Measurements from ENCODE around the gene CCDC13. TPM values are rescaled to one million over a fixed set of nuclear protein-coding genes. Genes with fewer than 3 reads are reported as not detected.

The CCDC13 gene
- total RNA-seq, 4 donors from 2014 or later = 0.27 to 33.3 (median 13.6) TPM

DNA sequence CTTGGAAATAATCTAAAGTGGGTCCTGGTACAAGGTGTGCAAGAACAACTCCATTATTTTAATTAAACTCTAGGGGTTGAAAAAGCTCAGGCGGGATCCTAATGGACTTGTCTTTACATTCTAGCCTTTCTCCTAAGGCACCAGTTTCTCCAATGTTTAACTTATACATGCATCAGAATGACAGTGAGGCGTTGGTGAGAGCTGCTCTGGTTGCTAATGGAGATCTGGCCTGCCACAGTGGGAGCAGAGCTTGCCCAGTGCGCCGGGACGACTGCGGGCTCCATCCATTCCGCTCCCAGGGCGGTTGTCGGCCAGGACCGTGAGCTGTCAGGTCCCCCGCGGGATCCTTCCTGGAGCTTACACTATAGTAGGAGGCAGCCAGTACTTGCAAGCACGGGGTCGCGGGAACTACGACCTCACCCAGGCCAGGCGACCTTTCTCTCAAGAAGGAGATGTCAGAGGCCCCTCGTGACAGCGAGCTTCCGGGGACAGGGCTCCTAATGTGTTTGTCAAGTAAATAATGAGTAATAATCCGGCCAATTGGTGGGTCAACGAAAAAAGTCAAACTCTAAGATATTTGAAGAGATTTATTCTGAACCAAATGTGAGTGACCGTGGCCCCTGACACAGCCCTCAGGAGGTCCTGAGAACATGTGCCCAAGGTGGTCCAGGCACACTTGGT is 32.2 kb upstream of the CCDC13 start:
- DNase-seq = peak; percentile 35
- WGBS, 2 donors (ENCODE audit: low coverage in 1 of 2) = 60 to 64% methylated on average over 1 to 23 of the region's 23 CpGs
- TF ChIP-seq POLR2A (IDR thresholded peaks at IDR 0.05) = no peak
- TF ChIP-seq, protein P1, sequence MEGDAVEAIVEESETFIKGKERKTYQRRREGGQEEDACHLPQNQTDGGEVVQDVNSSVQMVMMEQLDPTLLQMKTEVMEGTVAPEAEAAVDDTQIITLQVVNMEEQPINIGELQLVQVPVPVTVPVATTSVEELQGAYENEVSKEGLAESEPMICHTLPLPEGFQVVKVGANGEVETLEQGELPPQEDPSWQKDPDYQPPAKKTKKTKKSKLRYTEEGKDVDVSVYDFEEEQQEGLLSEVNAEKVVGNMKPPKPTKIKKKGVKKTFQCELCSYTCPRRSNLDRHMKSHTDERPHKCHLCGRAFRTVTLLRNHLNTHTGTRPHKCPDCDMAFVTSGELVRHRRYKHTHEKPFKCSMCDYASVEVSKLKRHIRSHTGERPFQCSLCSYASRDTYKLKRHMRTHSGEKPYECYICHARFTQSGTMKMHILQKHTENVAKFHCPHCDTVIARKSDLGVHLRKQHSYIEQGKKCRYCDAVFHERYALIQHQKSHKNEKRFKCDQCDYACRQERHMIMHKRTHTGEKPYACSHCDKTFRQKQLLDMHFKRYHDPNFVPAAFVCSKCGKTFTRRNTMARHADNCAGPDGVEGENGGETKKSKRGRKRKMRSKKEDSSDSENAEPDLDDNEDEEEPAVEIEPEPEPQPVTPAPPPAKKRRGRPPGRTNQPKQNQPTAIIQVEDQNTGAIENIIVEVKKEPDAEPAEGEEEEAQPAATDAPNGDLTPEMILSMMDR (IDR thresholded peaks at IDR 0.05) = no peak
- no peak for TF ChIP-seq POLR2AphosphoS5 (IDR thresholded peaks at IDR 0.05)
- no peak for TF ChIP-seq EP300 (IDR thresholded peaks at IDR 0.05; ENCODE audit: low read depth)
- H3K4me1 ChIP-seq = peaks cover 6 to 36% (median 32%) of the 10 kb centered on the region in 4 donors
- intact Hi-C loops (cut with DNase I; ENCODE audit: low total_unique reads) = no loop called here
- no peaks in the 10 kb centered on the region for H3K27me3 ChIP-seq
- no peaks in the 10 kb centered on the region for H3K9me3 ChIP-seq
- peak overlapping the region; percentile 98 to 99 (median 98) for H3K27ac ChIP-seq
- H3K4me3 ChIP-seq = peak overlapping the region in 3 of 4 donors; percentile 80 to 83 (median 83)
- H3K36me3 ChIP-seq = no peaks in the 10 kb centered on the region
- in situ Hi-C loops (cut with MboI; ENCODE audit: low pct_ligation_motif_present in 1 of 4, low pct_unique_long_range_greater_than_20kb in 1 of 4, low sequenced_read_pairs in 3 of 4) = no loop called here

- Histone ChIP-seq H3K27me3 (no peaks in the 10 kb centered on the region), H3K4me1 (peaks cover 10 to 41% (median 37%) of the 10 kb centered on the region in 4 donors), H3K9me3 (no peaks in the 10 kb centered on the region), H3K36me3 (no peaks in the 10 kb centered on the region), H3K4me3 (peak overlapping the region; percentile 66 to 83 (median 82)), H3K27ac (peak overlapping the region; percentile 98 to 99 (median 98))
- in situ Hi-C loops (cut with MboI; ENCODE audit: low pct_ligation_motif_present in 1 of 4, low pct_unique_long_range_greater_than_20kb in 1 of 4, low sequenced_read_pairs in 3 of 4) = no loop called here
- DNase-seq = no peak
- intact Hi-C loops (cut with DNase I; ENCODE audit: low total_unique reads) = no loop called here
- no peak for TF ChIP-seq EP300 (IDR thresholded peaks at IDR 0.05; ENCODE audit: low read depth)
- TF ChIP-seq POLR2AphosphoS5 (IDR thresholded peaks at IDR 0.05) = no peak
- no peak for TF ChIP-seq POLR2A (IDR thresholded peaks at IDR 0.05)
- TF ChIP-seq, protein P1 (IDR thresholded peaks at IDR 0.05) = no peak
- 0 to 2% methylated on average over 1 to 13 of the region's 13 CpGs for WGBS, 2 donors (ENCODE audit: low coverage in 1 of 2)
Observed at GRCh38 chr3:42804831-42805132, 31.7 kb upstream of the CCDC13 start.

DNA sequence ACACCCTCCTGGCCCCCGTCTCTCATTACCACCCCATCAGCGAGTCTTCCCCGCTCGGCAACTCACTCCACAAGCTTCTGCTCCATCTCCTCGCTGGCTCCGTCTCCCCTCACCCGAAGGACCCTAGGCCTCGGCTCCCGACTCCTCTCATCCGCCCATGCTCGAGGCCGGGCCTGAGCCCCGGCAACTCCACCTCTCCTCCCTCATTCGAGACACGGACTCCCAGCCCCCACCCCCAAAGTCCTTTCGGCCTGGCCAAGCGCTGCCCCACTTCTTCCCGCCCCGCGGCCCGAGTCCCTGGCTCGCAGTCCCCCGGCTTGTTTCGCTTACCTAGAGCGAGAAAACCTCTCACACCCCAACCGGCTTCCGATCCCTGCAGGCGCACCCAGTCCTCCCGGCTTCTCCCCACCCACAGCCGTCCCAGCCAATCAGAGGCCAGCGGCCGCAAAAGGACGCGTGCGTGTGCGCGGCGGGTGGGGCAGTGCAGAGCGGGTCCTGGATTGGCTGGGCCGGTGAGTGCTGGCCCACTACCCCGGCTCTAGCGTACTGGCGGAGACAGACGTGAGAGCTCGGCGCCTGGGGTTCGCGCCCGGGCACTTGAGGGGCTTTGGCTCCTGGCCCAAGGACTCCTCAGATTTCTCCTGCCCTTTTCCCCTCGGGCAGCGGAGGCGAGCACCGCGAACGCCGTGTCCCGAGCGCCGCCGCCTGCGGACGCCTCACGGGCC is 31.2 kb upstream of the CCDC13 start, which contains the start of gene HIGD1A:
TSS of gene HIGD1A (minus strand) at position 385 of the 725 bp plus-strand sequence. CDS start 10,237 bp downstream, outside the sequence.
- intact Hi-C loops (cut with DNase I; ENCODE audit: low total_unique reads) (no loop called here), in situ Hi-C loops (cut with MboI; ENCODE audit: low pct_ligation_motif_present in 1 of 4, low pct_unique_long_range_greater_than_20kb in 1 of 4, low sequenced_read_pairs in 3 of 4) (no loop called here)
- 0 to 1% methylated on average over 5 to 46 of the region's 63 CpGs for WGBS, 2 donors (ENCODE audit: low coverage in 1 of 2)
- Histone ChIP-seq H3K36me3 (no peaks in the 10 kb centered on the region), H3K4me3 (peak within 1 kb of the TSS; percentile 80 to 83 (median 82)), H3K4me1 (peaks cover 15 to 46% (median 38%) of the 10 kb centered on the region in 4 donors), H3K27me3 (no peaks in the 10 kb centered on the region), H3K27ac (peak within 1 kb of the TSS; percentile 98 to 99 (median 98)), H3K9me3 (no peaks in the 10 kb centered on the region)
- DNase-seq = peak; percentile 98
- TF ChIP-seq POLR2A (IDR thresholded peaks at IDR 0.05) = peak; percentile 100
- no peak for TF ChIP-seq EP300 (IDR thresholded peaks at IDR 0.05; ENCODE audit: low read depth)
- TF ChIP-seq POLR2AphosphoS5 (IDR thresholded peaks at IDR 0.05) = peak; percentile 98 to 99 (median 99)

- H3K9me3 ChIP-seq = no peaks in the 10 kb centered on the region
- in situ Hi-C loops (cut with MboI; ENCODE audit: low pct_ligation_motif_present in 1 of 4, low pct_unique_long_range_greater_than_20kb in 1 of 4, low sequenced_read_pairs in 3 of 4) (no loop called here), intact Hi-C loops (cut with DNase I; ENCODE audit: low total_unique reads) (no loop called here)
- no peaks in the 10 kb centered on the region for H3K27me3 ChIP-seq
- no peaks in the 10 kb centered on the region for H3K36me3 ChIP-seq
- DNase-seq = peak; percentile 39
- WGBS, 2 donors (ENCODE audit: low coverage in 1 of 2) = 2% methylated on average over 33 of the region's 33 CpGs; no CpG with 5 or more reads in 1 of the 2 donors
- TF ChIP-seq POLR2A (IDR thresholded peaks at IDR 0.05) (no peak), POLR2AphosphoS5 (IDR thresholded peaks at IDR 0.05) (peak in 1 of 3 donors; percentile 8)
- H3K4me1 ChIP-seq = peaks cover 17 to 47% (median 38%) of the 10 kb centered on the region in 4 donors
- H3K27ac ChIP-seq = peak overlapping the region; percentile 98 to 99 (median 98)
- peak overlapping the region; percentile 80 to 83 (median 82) for H3K4me3 ChIP-seq
Observed at GRCh38 chr3:42803414-42804105, 30.5 kb upstream of the CCDC13 start.
